ENCODE data around the gene MROH2B.

The MROH2B gene

GRCh38 chr5:41102341-41102740 lies 31.2 kb upstream of the MROH2B start:
- DNase-seq (ENCODE audit: low read depth), result no peak
- H3K4me3 ChIP-seq (replicated peaks; ENCODE audit: low read depth, low read length), result no peak overlapping the region
- no peak for TF ChIP-seq CTCF (IDR thresholded peaks at IDR 0.05; ENCODE audit: low read length, missing control alignments)

- H3K4me3 ChIP-seq (replicated peaks; ENCODE audit: low read depth, low read length), result no peak overlapping the region
- DNase-seq (ENCODE audit: low read depth), result no peak
- TF ChIP-seq CTCF (IDR thresholded peaks at IDR 0.05; ENCODE audit: low read length, missing control alignments), result no peak
Observed at GRCh38 chr5:41097642-41098041, 26.5 kb upstream of the MROH2B start.

- no peak overlapping the region for H3K4me3 ChIP-seq (replicated peaks; ENCODE audit: low read depth, low read length)
- TF ChIP-seq CTCF (IDR thresholded peaks at IDR 0.05; ENCODE audit: low read length, missing control alignments), result no peak
- no peak for DNase-seq (ENCODE audit: low read depth)
Observed at GRCh38 chr5:41095324-41096101, 24.4 kb upstream of the MROH2B start.

GRCh38 chr5:41094871-41095270 lies 23.7 kb upstream of the MROH2B start:
- peak; percentile 58 for DNase-seq (ENCODE audit: low read depth)
- H3K4me3 ChIP-seq (replicated peaks; ENCODE audit: low read depth, low read length), result no peak overlapping the region
- TF ChIP-seq CTCF (IDR thresholded peaks at IDR 0.05; ENCODE audit: low read length, missing control alignments), result no peak

- no peak for TF ChIP-seq CTCF (IDR thresholded peaks at IDR 0.05; ENCODE audit: low read length, missing control alignments)
- peak; percentile 27 for DNase-seq (ENCODE audit: low read depth)
- no peak overlapping the region for H3K4me3 ChIP-seq (replicated peaks; ENCODE audit: low read depth, low read length)
Observed at GRCh38 chr5:41093803-41094202, 22.7 kb upstream of the MROH2B start.

- no peak for TF ChIP-seq CTCF (IDR thresholded peaks at IDR 0.05; ENCODE audit: low read length, missing control alignments)
- H3K4me3 ChIP-seq (replicated peaks; ENCODE audit: low read depth, low read length), result no peak overlapping the region
- peak; percentile 87 for DNase-seq (ENCODE audit: low read depth)
Observed at GRCh38 chr5:41087461-41087860, 16.3 kb upstream of the MROH2B start.

GRCh38 chr5:41083306-41083705 lies 12.2 kb upstream of the MROH2B start:
- TF ChIP-seq CTCF (IDR thresholded peaks at IDR 0.05; ENCODE audit: low read length, missing control alignments), result no peak
- no peak overlapping the region for H3K4me3 ChIP-seq (replicated peaks; ENCODE audit: low read depth, low read length)
- DNase-seq (ENCODE audit: low read depth), result no peak

Measured in fibroblast of pulmonary artery (primary cell).